DMS114 treated with DMSO at 0.1 percent for 48 hours (cell line): ENCODE data around the gene PGF.
A peak's percentile ranks its signal among the peaks of the same experiment; 100 is the strongest.

Source experiments
- DNase-seq: peaks from one replicate; lab custom pipeline; 2025; ENCODE audit not compliant: unreplicated experiment; lab: John Stamatoyannopoulos, UW

PGF gene

DNA sequence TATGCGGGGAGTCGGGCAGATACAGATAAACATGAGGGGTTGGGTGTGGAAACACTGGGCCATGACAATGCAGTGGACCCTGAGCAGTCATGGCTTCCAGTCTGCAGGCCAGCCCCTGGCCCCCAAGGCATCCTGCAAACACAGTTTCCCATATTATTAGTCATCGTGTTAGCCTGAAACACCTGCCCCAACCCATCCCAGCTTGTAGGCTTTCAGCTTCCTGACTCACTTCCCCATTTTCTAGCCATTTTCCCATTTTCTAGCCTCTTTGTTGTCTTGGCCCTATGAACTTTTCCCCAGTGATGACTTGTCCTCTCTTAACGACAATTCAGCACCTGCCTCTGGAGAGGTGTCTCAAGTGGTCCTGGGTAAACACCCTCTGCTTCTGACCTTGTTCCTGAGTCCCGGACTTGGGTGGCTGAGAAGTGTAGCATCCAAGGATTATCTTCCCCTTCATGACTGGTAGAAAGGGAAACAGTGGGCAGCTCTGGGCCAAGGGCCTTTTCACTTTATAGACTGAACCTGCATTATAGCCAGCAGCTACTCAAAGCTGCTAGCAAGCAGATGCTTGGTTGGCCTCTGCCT is 4.3 kb upstream of the PGF start:
- no peak for DNase-seq

DNA sequence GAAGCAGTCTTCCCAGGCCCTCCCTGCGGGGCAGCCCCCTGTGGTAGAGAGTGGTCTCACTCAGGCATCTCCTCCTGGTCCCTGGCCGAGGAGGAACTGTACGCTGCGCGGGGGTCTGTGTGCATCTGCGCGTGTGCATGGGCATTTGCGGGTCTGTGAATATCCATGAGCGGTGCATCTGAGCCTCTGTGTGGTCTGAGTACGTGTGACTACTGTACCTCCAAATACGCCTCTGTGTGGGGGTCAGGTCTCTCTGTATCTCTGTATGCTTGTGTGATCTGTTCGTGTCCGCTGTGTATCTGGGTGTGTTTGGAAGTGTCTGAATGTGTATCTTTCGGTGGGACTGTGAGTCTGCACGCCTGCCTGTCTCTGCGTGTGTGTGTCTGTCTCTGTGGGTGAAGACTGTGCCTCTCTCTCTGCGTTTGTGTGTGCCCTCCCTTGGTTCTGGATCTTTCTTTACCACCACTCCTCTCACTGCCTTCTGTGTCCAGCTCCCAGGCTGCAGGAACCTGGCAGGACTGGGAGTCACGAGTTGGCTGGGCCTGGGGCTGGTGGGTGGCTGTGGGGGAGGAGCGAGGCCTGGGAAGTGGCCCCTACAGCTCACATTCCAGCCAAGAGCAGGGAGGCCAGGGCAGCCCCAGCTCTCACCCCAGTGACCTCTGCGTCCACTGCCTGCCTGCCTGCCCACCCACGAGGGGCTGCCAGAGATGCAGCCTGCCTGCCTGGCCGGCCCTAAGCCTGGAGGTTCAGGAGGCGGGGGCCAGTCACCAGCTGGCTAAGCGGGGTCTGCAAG is 1.1 kb upstream of the PGF start:
- DNase-seq: no peak

- DNase-seq: no peak
Observed at GRCh38 chr14:74956027-74956279, 556 bp upstream of the PGF start.

DNA sequence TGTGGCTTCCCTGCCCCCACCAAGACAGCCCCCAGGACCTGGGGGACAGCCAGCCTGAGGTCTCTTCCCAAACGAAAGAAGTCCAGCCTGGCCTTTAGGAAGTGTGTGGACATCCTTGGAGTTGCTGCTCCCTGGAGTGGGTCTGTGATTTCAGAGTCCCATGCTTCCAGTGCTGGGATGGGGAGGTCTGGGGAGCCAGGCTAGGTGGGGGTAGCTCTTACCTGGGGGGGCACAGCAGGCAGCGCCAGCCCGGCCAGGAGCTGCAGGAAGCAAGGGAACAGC is 509 bp downstream of the PGF start:
- no peak for DNase-seq

- no peak for DNase-seq
Observed at GRCh38 chr14:74954232-74954946, 1.0 kb downstream of the PGF start.

GRCh38 chr14:74953686-74954085 is 1.7 kb downstream of the PGF start:
- no peak for DNase-seq

- DNase-seq: no peak
Observed at GRCh38 chr14:74952697-74953484, 2.5 kb downstream of the PGF start.

- DNase-seq: no peak
Observed at GRCh38 chr14:74952180-74952665, 3.2 kb downstream of the PGF start.

DNA sequence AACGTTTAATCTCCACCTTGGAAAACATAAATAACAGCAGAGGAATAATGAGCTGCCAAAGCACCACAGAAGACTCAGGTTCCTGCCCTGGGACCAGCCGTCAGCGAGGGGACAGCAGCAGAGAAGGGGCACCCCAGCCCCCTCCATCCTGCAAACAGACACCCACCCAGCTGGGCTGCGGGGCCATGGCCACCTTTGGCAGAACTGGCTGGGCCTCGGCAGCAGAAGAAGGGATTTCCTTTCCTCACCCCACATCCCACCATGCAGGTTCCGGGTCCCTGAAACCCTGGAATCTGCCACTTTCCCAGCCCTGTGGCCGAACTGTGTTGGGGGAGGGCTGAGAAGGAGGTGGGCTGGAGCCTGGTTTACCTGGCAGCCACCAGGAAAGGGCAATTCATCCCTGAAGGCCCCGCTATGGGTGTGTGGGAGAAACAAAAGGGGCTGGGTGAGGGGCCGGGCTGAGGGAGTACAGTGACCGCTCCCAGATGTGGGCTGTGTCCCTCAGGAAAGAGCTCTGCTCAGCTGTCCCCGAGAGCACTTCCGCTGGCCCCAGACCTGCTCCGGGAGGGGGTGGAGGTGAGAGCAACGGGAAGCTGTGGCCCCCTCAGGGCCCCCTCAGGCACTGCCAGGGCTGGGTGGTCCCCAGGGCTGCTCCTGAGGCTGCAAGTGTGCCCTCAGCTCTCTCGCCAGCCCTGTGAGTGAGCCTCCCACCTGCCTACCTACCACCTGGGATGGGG is 3.8 kb downstream of the PGF start:
- DNase-seq: no peak

GRCh38 chr14:74950795-74951442 is 4.5 kb downstream of the PGF start:
- DNase-seq: no peak

DNA sequence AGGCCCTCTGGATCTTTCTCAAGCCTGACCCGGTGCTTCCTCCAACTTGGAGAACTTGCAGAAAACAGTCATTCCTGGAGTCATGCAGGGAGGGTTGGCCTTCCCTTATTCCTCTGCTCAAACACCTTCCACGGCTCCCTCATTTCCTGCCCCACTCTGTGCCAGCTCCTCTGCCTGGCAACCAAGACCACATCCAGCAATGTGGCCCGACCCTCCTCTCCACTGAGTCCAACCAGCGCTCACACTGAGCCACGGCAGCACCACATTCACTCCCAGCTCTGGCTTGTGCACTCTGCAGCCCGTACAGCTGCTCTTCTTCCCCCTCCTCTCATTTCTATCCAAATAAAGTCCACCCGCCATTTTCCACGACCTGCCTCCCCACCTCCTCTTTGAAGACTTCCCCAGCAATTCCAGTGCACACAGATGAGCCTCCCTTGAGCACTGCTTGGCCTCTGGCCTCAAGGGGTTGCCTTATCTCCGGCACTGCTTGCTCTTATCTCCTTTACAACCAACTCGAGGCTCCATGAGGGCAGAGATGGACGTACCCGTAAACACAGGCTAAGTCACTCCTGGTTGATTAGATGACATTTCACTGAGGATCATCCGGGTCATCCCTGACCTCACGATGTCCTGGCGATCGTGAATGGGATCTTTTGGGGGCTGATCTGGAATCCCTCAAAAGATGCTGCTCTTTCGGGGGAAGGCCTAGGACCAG is 5.4 kb downstream of the PGF start:
- DNase-seq: no peak

GRCh38 chr14:74949191-74949601 is 6.2 kb downstream of the PGF start:
- no peak for DNase-seq

GRCh38 chr14:74948228-74949175 is 6.9 kb downstream of the PGF start:
- no peak for DNase-seq

DNA sequence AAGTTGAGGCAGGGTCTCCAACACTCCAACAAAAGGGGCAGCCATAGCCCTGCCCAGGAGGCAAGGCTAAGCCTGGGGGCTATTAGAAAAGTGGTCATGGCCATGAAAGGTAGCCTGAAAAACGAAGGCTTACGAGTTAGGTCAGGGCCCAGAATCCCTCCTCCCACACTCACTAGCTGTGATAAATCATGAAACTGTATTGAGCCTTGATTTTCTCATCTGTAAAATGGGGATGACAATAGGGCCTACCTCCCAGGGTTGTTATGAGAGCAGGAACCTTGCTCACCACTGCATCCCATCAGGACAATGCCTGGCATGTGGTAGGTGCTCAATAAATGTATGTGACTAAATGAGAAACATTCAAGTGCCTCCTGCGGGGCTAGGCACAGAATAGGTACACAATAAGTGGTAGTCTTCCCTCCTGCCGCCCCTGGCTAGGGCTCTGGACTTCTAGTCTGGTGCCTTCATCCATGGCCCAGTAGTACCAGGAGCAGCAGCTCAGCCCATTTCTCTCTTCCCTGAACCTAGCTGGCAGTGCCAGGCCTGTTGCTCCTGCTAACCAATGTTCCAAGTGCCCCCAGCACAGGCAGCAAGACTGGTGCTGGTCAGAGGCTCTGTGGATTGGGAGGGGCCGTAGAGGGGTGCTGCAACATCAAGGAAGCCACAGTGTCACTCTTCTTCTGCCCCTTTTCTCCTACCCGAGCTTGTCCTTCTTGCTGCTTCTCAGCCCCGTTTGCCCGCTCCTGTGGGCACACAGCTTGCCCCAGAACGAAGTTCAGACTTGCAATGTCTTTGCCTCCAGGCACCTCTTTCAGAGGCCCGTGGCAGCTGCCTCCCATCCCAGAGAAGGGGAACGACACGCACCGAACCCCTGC is 7.8 kb downstream of the PGF start:
- no peak for DNase-seq

- DNase-seq: no peak
Observed at GRCh38 chr14:74946659-74947281, 8.6 kb downstream of the PGF start.

DNA sequence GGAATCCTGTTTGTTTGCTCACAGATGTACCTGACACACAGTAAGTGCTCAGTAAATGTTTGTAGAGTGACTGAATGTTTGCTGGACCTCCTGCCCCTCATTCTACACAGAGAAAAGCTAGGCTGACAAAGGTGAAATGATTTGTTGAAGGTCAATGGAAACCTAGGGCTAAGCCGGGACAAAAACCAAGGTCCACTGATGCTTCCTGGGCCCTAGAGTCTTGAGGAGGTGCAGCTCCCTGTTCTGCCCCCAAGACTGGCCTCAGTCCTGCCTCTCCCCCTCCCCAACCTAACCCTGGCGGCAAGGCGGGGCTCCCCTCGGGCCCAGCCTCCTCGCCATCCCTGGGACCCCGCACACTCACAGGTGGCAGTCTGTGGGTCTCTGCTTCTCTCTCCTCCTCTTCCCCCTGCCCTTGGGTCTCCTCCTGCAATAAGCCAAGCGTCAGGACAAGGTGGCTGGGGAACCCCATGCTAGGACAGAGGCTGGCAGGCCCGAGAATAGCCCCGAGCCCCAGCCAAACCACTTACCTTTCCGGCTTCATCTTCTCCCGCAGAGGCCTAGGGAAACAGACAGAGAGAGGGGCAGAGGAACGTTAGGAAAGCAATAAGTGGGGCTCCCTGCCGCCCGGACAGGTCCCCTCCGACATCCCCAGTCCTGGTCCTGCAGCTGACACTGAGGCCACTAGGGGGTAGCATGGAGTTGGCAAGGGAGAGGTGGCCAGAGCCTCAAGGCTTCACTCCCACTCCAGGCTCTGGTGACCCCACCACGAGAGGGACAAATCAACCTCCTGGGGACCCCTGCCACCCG is 9.3 kb downstream of the PGF start:
- peak; percentile 52 for DNase-seq
